IPS DF 6.9 (cell line): ENCODE measurements around the gene PRSS1.
"Not testable (repeated sequence)": the region's sequence is repeated elsewhere in the genome, so short reads cannot be mapped to it uniquely, and the experiment has no call there.

Experiments
- DNase-seq: peaks from one replicate; pipeline ENCODE4 v3.0.0-alpha.2; 2013; ENCODE audit warnings: low read depth, low spot score
- H3K27ac ChIP-seq: one replicate; pipeline ENCODE4 v1.5.1; 2013; ENCODE audit warnings: low read length, control low read depth
- H3K27me3 ChIP-seq: 2 replicates; pipeline ENCODE4 v1.6.1; 2013; ENCODE audit warnings: mild to moderate bottlenecking, low read length; ENCODE audit not compliant: control insufficient read depth, insufficient read depth
- H3K36me3 ChIP-seq: 2 replicates; pipeline ENCODE4 v1.6.1; 2013; ENCODE audit warnings: low read length; ENCODE audit not compliant: control insufficient read depth, insufficient read depth
- H3K4me1 ChIP-seq: 2 replicates; pipeline ENCODE4 v1.6.1; 2013; ENCODE audit warnings: low read length; ENCODE audit not compliant: control insufficient read depth, insufficient read depth
- H3K4me3 ChIP-seq: 2 replicates; pipeline ENCODE4 v1.5.1; 2013; ENCODE audit warnings: mild to moderate bottlenecking, low read length
- H3K9me3 ChIP-seq: 2 replicates; pipeline ENCODE4 v1.6.1; 2013; ENCODE audit warnings: low read length, inconsistent platforms; ENCODE audit not compliant: control insufficient read depth, insufficient read depth
- WGBS: extraction: QIAGEN DNeasy Blood & Tissue Kit; methylation state at CpG from one replicate; pipeline ENCODE4 v1.1.7; 2013; ENCODE audit warnings: mixed read lengths, missing lambda C conversion rate; ENCODE audit not compliant: insufficient read length, insufficient coverage; 5-methylcytosine and 5-hydroxymethylcytosine counted together

Gene PRSS1

GRCh38 chr7:142745745-142746144 is 3.5 kb upstream of the PRSS1 start:
- no peak for DNase-seq
- no peaks in the 10 kb centered on the region; the same call in 1 of the 2 replicates for H3K27me3 ChIP-seq
- no peaks in the 10 kb centered on the region for H3K36me3 ChIP-seq
- no peaks in the 10 kb centered on the region for H3K4me1 ChIP-seq
- no peak overlapping the region for H3K27ac ChIP-seq
- no CpG with 5 or more reads among the region's 4 CpGs for WGBS
- H3K9me3 ChIP-seq = no peaks in the 10 kb centered on the region
- no peak overlapping the region for H3K4me3 ChIP-seq

GRCh38 chr7:142746264-142746663 is 3.0 kb upstream of the PRSS1 start:
- Histone ChIP-seq H3K27ac (no peak overlapping the region), H3K4me3 (no peak overlapping the region), H3K4me1 (no peaks in the 10 kb centered on the region), H3K36me3 (no peaks in the 10 kb centered on the region), H3K27me3 (no peaks in the 10 kb centered on the region; the same call in 1 of the 2 replicates), H3K9me3 (no peaks in the 10 kb centered on the region)
- no CpG with 5 or more reads among the region's 3 CpGs for WGBS
- no peak for DNase-seq

DNA sequence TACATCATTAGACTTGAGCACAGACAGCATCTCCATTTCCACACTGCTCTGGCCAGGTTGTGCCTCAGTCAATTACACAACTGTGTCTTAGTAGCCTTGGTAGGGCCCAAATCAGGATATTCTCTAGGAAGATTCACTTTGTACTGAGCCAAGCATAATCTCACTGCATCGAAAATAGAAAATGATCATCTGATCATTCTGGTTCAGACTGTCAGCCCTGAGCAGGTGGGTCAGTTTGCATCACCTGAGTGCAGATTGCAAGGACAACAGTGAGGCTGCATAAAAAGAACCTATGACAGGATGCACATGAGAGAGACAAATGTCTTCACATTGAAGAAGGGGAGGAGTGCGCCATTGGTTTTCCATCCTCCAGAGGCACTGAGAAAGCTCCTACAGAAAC is 862 bp upstream of the PRSS1 start:
- H3K36me3 ChIP-seq, H3K9me3 ChIP-seq, H3K4me3 ChIP-seq, DNase-seq, H3K27me3 ChIP-seq, H3K27ac ChIP-seq, H3K4me1 ChIP-seq: not testable (repeated sequence)
- WGBS = no CpG with 5 or more reads among the region's 2 CpGs

- Histone ChIP-seq H3K4me1 (no peaks in the 10 kb centered on the region), H3K27me3 (no peaks in the 10 kb centered on the region; the same call in 1 of the 2 replicates), H3K9me3 (no peaks in the 10 kb centered on the region; the same call in 1 of the 2 replicates), H3K27ac (no peak overlapping the region), H3K36me3 (no peaks in the 10 kb centered on the region), H3K4me3 (no peak overlapping the region)
- no peak for DNase-seq
- no CpG with 5 or more reads among the region's 9 CpGs for WGBS
These were observed 1.2 kb downstream of the PRSS1 start for GRCh38 chr7:142750321-142750938.

DNA sequence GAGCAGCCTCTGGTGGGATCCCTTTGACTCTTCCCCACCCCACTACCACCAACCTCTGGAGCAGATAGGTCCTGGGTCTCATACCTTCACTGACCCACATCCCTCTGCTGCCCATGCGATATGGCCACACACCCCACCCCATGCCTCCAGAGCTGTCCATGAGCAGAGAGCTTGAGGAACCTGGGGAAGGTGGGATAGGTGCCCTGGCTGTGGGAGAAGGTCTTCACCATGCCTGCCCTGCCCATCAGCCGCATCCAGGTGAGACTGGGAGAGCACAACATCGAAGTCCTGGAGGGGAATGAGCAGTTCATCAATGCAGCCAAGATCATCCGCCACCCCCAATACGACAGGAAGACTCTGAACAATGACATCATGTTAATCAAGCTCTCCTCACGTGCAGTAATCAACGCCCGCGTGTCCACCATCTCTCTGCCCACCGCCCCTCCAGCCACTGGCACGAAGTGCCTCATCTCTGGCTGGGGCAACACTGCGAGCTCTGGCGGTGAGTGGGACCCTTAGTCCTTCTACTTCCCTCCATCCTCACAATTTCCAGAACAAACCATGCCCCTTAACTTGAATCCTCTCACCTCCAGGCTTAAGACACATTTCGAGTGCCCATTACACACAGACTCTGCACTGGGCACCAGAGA is 2.4 kb downstream of the PRSS1 start:
- not testable (repeated sequence) for H3K36me3 ChIP-seq, H3K9me3 ChIP-seq, H3K4me1 ChIP-seq, H3K27me3 ChIP-seq, H3K4me3 ChIP-seq, DNase-seq, H3K27ac ChIP-seq
- no CpG with 5 or more reads among the region's 14 CpGs for WGBS

GRCh38 chr7:142752376-142753225 is 3.3 kb downstream of the PRSS1 start:
- no peaks in the 10 kb centered on the region for H3K36me3 ChIP-seq
- H3K27me3 ChIP-seq = no peaks in the 10 kb centered on the region; the same call in 1 of the 2 replicates
- WGBS = no CpG with 5 or more reads among the region's 3 CpGs
- no peaks in the 10 kb centered on the region; the same call in 1 of the 2 replicates for H3K9me3 ChIP-seq
- H3K4me1 ChIP-seq = no peaks in the 10 kb centered on the region
- no peak overlapping the region for H3K27ac ChIP-seq
- no peak overlapping the region for H3K4me3 ChIP-seq
- no peak for DNase-seq

GRCh38 chr7:142753366-142753765 is 4.1 kb downstream of the PRSS1 start:
- no peak for DNase-seq
- H3K4me3 ChIP-seq = no peak overlapping the region
- H3K4me1 ChIP-seq = no peaks in the 10 kb centered on the region
- H3K27ac ChIP-seq = no peak overlapping the region
- no CpG with 5 or more reads among the region's 8 CpGs for WGBS
- H3K9me3 ChIP-seq = no peaks in the 10 kb centered on the region; the same call in 1 of the 2 replicates
- no peaks in the 10 kb centered on the region for H3K36me3 ChIP-seq
- H3K27me3 ChIP-seq = no peaks in the 10 kb centered on the region; the same call in 1 of the 2 replicates

DNA sequence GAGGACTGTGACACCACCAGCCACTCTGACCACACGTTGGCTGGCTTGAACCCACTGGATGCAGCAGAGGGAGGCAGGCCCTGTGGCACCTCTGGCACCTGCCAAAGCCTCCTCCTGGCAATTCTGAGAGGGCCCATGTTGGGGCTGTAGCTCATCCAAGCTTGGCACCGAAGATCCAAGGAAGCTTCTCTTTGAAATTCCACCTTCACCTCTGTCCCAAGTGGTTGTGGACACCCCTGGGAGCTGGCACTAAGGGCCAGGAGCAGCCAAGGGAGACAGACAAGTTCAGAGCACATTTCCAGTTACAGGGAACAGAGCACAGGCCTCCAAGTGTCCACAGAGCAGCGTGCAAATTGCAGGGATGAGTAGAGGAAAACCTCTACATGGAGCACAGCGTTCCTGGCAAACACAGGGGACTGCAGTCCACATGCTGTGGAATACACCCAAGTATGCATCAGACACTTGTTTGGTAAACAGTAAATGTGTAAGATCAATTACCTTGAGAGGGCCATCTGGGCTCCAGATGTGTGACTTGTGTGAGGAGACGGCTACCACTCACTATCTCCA is 4.7 kb downstream of the PRSS1 start:
- H3K4me3 ChIP-seq, DNase-seq, H3K4me1 ChIP-seq, H3K36me3 ChIP-seq, H3K27me3 ChIP-seq, H3K9me3 ChIP-seq, H3K27ac ChIP-seq: not testable (repeated sequence)
- WGBS = no CpG with 5 or more reads among the region's 5 CpGs

- no peak for DNase-seq
- no CpG with 5 or more reads among the region's 10 CpGs for WGBS
- no peaks in the 10 kb centered on the region; the same call in 1 of the 2 replicates for H3K9me3 ChIP-seq
- H3K27me3 ChIP-seq = no peaks in the 10 kb centered on the region; the same call in 1 of the 2 replicates
- H3K27ac ChIP-seq = no peak overlapping the region
- H3K4me3 ChIP-seq = no peak overlapping the region
- H3K36me3 ChIP-seq = no peaks in the 10 kb centered on the region
- H3K4me1 ChIP-seq = no peaks in the 10 kb centered on the region
These were observed 5.7 kb downstream of the PRSS1 start for GRCh38 chr7:142754681-142755575.
